Measurements from ENCODE around the gene NOC3L. TPM values are rescaled to one million over a fixed set of nuclear protein-coding genes. Genes with fewer than 3 reads are reported as not detected.

Gene NOC3L
- total RNA-seq, 6 donors from 2014 or later = 5.4 to 20.5 (median 15.7) TPM

DNA sequence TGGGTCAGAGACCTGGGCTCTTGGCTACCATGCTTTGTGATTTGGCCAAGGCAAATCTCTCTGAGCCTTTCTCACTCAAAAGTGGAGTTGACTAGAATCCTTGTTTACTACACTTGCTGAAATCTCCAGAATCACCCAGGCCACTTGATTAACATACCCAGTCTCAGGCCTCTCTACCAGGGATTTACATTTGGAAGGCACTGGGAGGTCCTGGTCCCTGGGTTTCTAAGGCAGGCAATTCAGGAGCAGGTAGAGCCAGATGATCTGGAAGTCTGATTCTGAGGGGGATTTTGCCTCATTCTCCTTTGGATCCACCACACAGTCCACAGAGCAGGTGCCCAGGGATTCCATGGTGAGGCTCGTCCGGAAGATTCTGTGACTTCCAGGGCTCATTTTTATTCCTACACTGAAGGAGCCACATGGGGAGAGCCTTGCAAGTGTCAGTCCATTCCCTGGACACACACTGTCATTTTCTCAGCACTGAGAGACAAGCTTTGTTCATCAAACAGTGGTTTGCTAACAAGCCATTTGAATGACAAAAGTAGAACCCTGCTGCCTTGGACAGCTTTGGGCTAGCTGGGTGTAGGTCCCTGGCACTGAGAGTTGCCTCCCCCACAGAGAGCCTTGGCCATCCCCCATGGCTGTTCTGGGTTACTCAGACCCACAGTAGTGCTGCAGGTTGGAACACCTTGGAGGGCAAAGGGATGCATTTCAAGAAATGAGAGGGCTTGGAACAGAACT lies 74.2 kb downstream of the NOC3L start:
- ATAC-seq (ENCODE audit: low FRiP score in 2 of 2) (no peak), DNase-seq (no peak)
- H3K27ac ChIP-seq = no peak overlapping the region
- no peak overlapping the region for H3K4me3 ChIP-seq
- TF ChIP-seq, protein P1, sequence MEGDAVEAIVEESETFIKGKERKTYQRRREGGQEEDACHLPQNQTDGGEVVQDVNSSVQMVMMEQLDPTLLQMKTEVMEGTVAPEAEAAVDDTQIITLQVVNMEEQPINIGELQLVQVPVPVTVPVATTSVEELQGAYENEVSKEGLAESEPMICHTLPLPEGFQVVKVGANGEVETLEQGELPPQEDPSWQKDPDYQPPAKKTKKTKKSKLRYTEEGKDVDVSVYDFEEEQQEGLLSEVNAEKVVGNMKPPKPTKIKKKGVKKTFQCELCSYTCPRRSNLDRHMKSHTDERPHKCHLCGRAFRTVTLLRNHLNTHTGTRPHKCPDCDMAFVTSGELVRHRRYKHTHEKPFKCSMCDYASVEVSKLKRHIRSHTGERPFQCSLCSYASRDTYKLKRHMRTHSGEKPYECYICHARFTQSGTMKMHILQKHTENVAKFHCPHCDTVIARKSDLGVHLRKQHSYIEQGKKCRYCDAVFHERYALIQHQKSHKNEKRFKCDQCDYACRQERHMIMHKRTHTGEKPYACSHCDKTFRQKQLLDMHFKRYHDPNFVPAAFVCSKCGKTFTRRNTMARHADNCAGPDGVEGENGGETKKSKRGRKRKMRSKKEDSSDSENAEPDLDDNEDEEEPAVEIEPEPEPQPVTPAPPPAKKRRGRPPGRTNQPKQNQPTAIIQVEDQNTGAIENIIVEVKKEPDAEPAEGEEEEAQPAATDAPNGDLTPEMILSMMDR (IDR thresholded peaks at IDR 0.05) = no peak
- TF ChIP-seq POLR2A (IDR thresholded peaks at IDR 0.05) = no peak
- TF ChIP-seq EP300 (IDR thresholded peaks at IDR 0.05) = no peak
- no peak for TF ChIP-seq POLR2AphosphoS5 (IDR thresholded peaks at IDR 0.05)
- 86 to 97% methylated on average over 2 of the region's 2 CpGs for WGBS, 2 donors
- H3K9me3 ChIP-seq = no peaks in the 10 kb centered on the region
- no peaks in the 10 kb centered on the region for H3K36me3 ChIP-seq
- H3K4me1 ChIP-seq = no peaks in the 10 kb centered on the region
- no peaks in the 10 kb centered on the region for H3K27me3 ChIP-seq

DNA sequence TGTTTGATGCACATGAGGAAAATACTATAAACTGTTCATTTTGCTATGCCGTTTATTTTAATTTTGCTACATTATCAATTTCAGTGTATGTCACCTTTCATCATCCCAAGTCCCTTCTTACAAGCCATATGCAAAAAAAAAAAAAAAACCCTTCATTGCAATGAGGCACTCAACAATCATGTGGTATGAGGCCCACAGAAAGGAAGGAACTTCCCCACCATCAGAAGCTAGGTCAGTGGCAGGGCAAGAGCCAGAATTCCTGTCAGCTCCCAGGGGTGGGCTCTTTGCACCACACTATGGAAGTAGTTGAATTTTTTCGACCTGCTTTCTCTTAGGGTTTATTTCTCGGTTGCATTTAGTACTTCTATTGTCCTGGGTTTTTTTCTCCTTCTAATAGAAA lies 75.4 kb downstream of the NOC3L start:
- H3K9me3 ChIP-seq = no peaks in the 10 kb centered on the region
- ATAC-seq (ENCODE audit: low FRiP score in 2 of 2) = no peak
- H3K4me3 ChIP-seq = no peak overlapping the region
- no peak overlapping the region for H3K27ac ChIP-seq
- TF ChIP-seq, protein P1 (IDR thresholded peaks at IDR 0.05) = no peak
- TF ChIP-seq POLR2A (IDR thresholded peaks at IDR 0.05) (no peak), EP300 (IDR thresholded peaks at IDR 0.05) (no peak), POLR2AphosphoS5 (IDR thresholded peaks at IDR 0.05) (no peak)
- H3K4me1 ChIP-seq = no peaks in the 10 kb centered on the region
- no peaks in the 10 kb centered on the region for H3K27me3 ChIP-seq
- no peaks in the 10 kb centered on the region for H3K36me3 ChIP-seq
- DNase-seq = no peak
- WGBS, 2 donors = 71 to 78% methylated on average over 3 of the region's 3 CpGs

DNA sequence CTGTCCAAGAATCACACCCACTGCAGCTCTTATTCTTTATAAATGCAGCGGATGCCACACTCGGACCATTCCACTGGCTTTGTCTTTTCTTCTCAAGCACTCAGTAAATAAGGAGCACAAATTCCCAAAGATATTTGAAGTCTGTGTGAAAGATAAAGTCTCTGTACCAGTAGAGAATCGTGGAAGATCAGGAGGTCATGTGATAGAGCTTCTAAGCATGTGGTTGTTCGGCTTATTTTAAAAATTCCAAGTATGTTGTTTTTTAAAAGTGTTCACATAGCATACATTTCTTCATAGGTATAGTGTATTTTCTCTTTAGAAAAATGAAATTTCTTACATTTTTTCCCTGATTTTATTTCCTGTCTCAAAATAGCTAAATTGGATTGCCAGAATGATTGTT lies 75.8 kb downstream of the NOC3L start:
- Histone ChIP-seq H3K36me3 (no peaks in the 10 kb centered on the region), H3K27me3 (no peaks in the 10 kb centered on the region), H3K4me1 (no peaks in the 10 kb centered on the region), H3K4me3 (no peak overlapping the region), H3K27ac (no peak overlapping the region), H3K9me3 (no peaks in the 10 kb centered on the region)
- WGBS, 2 donors = 68 to 76% methylated on average over 4 of the region's 4 CpGs
- no peak for ATAC-seq (ENCODE audit: low FRiP score in 2 of 2)
- no peak for DNase-seq
- no peak for TF ChIP-seq POLR2AphosphoS5 (IDR thresholded peaks at IDR 0.05)
- no peak for TF ChIP-seq POLR2A (IDR thresholded peaks at IDR 0.05)

DNA sequence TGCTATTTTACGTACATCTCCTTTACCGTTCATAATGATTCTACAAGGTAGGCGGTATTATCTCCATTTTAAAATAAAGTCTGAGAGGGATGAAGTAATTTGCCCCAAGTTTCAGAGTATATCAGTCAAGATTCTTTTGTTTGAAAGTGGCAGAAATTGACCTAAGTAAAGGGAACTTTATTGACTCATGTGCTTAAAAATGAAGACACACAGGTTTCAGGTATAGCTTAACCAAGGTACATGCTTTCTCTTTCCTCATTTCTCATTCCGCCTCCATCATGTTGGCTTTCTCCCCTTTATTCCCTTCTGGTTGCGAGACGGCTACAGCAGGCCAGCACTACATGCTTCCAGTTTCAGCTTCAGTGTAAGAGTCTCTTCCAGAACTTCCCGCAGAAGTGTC lies 77.5 kb downstream of the NOC3L start:
- Histone ChIP-seq H3K27ac (no peak overlapping the region), H3K36me3 (no peaks in the 10 kb centered on the region), H3K27me3 (no peaks in the 10 kb centered on the region), H3K4me1 (no peaks in the 10 kb centered on the region), H3K9me3 (no peaks in the 10 kb centered on the region), H3K4me3 (no peak overlapping the region)
- DNase-seq (no peak), ATAC-seq (ENCODE audit: low FRiP score in 2 of 2) (no peak)
- TF ChIP-seq, protein P1 (IDR thresholded peaks at IDR 0.05) = no peak
- TF ChIP-seq EP300 (IDR thresholded peaks at IDR 0.05) (no peak), POLR2AphosphoS5 (IDR thresholded peaks at IDR 0.05) (no peak), POLR2A (IDR thresholded peaks at IDR 0.05) (no peak)
- 89 to 94% methylated on average over 7 of the region's 7 CpGs for WGBS, 2 donors

Other genes with a start within 250 kb of the NOC3L start
- 10 to 100 TPM; 10.5 to 36.7 (median 16.5) TPM for gene TBC1D12, start 39.6 kb upstream of the NOC3L start, total RNA-seq
- 1 to 10 TPM; 4.0 to 9.3 (median 5.9) TPM for gene HELLS, start 182.8 kb upstream of the NOC3L start, total RNA-seq